SK-N-MC (cell line): ENCODE results near the gene CT45A7.
"Not testable (repeated sequence)": the region's sequence is repeated elsewhere in the genome, so short reads cannot be mapped to it uniquely, and the experiment has no call there.

Source experiments
- DNase-seq: peaks from one replicate; pipeline ENCODE4 v3.0.0-alpha.2; 2011; ENCODE audit warnings: low read depth, low spot score
- H3K27ac ChIP-seq: fragments of 200-600 bp; sonication (generic); 2 replicates; pipeline ENCODE4 v1.5.1; 2016; ENCODE audit warnings: mixed run types
- H3K36me3 ChIP-seq: fragments of 200-600 bp; sonication (generic); 2 replicates; pipeline ENCODE4 v1.6.1; 2017; ENCODE audit warnings: antibody characterized with exemption, low read length, mixed read lengths; ENCODE audit not compliant: insufficient read depth
- H3K4me3 ChIP-seq: fragments of 200-600 bp; sonication (generic); 2 replicates; pipeline ENCODE4 v1.5.1; 2016
- H3K9ac ChIP-seq: fragments of 200-600 bp; sonication (generic); 2 replicates; pipeline ENCODE4 v1.8.0; 2017; ENCODE audit warnings: mixed run types, mixed read lengths; ENCODE audit not compliant: insufficient read length
- H3K9me3 ChIP-seq: fragments of 200-600 bp; sonication (generic); 2 replicates; pipeline ENCODE4 v1.6.1; 2017; ENCODE audit warnings: low read depth, mild to moderate bottlenecking, antibody characterized with exemption, low read length, moderate library complexity, mixed read lengths

CT45A7 gene

GRCh38 chrX:135837180-135837579 lies at the start of gene CT45A7:
CT45A7 (minus strand) TSS chrX:135837280; CDS start chrX:135833533, 3,747 bp downstream.
- not testable (repeated sequence) for DNase-seq, H3K27ac ChIP-seq, H3K9ac ChIP-seq, H3K9me3 ChIP-seq, H3K36me3 ChIP-seq, H3K4me3 ChIP-seq

- H3K9ac ChIP-seq, H3K36me3 ChIP-seq, H3K27ac ChIP-seq, H3K4me3 ChIP-seq, H3K9me3 ChIP-seq, DNase-seq: not testable (repeated sequence)
Measured at GRCh38 chrX:135882741-135883140, 45.7 kb upstream of the CT45A7 start.

DNA sequence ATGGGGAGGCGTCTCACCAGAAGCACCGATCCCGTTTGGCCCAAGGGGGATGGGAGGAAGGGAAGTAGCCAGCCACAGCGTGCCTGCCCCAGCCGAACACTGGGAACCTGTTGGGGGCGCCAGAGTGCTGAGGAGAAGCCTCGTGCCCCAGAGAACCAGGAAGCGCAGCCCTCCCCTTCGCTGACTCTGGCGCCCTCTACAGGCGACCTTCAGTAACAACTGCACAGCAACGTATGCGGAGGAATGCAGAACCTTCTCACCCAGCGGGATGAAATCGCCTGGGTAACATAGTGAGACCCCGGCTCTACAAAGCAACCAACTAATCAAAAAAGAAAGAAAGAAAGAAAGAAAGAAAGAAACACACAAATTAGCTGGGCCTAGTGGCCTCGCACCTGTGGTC lies 34.6 kb upstream of the CT45A7 start, which contains the start of gene CT45A9:
TSS of gene CT45A9 (minus strand) at position 101 of the 400 bp plus-strand sequence. CDS start 3,751 bp downstream, outside the sequence.
- H3K4me3 ChIP-seq, H3K27ac ChIP-seq, H3K36me3 ChIP-seq, DNase-seq, H3K9me3 ChIP-seq, H3K9ac ChIP-seq: not testable (repeated sequence)

GRCh38 chrX:135854438-135854837 lies 17.4 kb upstream of the CT45A7 start, which contains the start of gene CT45A8:
CT45A8 (minus strand) TSS chrX:135854538; CDS start chrX:135850783, 3,755 bp downstream.
- DNase-seq, H3K4me3 ChIP-seq, H3K27ac ChIP-seq, H3K36me3 ChIP-seq, H3K9ac ChIP-seq, H3K9me3 ChIP-seq: not testable (repeated sequence)

- not testable (repeated sequence) for H3K27ac ChIP-seq, DNase-seq, H3K9me3 ChIP-seq, H3K4me3 ChIP-seq, H3K36me3 ChIP-seq, H3K9ac ChIP-seq
Measured at GRCh38 chrX:135819912-135820311, 17.2 kb downstream of the CT45A7 start, which contains the start of gene CT45A2. CT45A2 (minus strand) TSS chrX:135820012; CDS start chrX:135816265, 3,747 bp downstream.

DNA sequence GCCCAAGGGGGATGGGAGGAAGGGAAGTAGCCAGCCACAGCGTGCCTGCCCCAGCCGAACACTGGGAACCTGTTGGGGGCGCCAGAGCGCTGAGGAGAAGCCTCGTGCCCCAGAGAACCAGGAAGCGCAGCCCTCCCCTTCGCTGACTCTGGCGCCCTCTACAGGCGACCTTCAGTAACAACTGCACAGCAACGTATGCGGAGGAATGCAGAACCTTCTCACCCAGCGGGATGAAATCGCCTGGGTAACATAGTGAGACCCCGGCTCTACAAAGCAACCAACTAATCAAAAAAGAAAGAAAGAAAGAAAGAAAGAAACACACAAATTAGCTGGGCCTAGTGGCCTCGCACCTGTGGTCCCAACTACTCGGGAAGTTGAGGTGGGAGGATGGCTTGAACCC lies 34.4 kb downstream of the CT45A7 start, which contains the start of gene CT45A6:
TSS of gene CT45A6 (minus strand) at position 101 of the 400 bp plus-strand sequence. CDS start 3,794 bp downstream, outside the sequence.
- H3K9ac ChIP-seq, H3K4me3 ChIP-seq, H3K27ac ChIP-seq: not testable (repeated sequence)

DNA sequence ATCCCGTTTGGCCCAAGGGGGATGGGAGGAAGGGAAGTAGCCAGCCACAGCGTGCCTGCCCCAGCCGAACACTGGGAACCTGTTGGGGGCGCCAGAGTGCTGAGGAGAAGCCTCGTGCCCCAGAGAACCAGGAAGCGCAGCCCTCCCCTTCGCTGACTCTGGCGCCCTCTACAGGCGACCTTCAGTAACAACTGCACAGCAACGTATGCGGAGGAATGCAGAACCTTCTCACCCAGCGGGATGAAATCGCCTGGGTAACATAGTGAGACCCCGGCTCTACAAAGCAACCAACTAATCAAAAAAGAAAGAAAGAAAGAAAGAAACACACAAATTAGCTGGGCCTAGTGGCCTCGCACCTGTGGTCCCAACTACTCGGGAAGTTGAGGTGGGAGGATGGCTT lies 51.7 kb downstream of the CT45A7 start, which contains the start of gene CT45A5:
TSS of gene CT45A5 (minus strand) at position 101 of the 400 bp plus-strand sequence. CDS start 3,774 bp downstream, outside the sequence.
- not testable (repeated sequence) for DNase-seq, H3K27ac ChIP-seq

More for the DNA sequence above, 34.4 kb downstream of the CT45A7 start, which contains the start of gene CT45A6:
- H3K36me3 ChIP-seq, DNase-seq, H3K9me3 ChIP-seq: not testable (repeated sequence)

More for the DNA sequence above, 51.7 kb downstream of the CT45A7 start, which contains the start of gene CT45A5:
- not testable (repeated sequence) for H3K4me3 ChIP-seq, H3K9me3 ChIP-seq, H3K36me3 ChIP-seq, H3K9ac ChIP-seq
